Measurements from ENCODE around the gene MAN2B1.
"Not testable (repeated sequence)": the region's sequence is repeated elsewhere in the genome, so short reads cannot be mapped to it uniquely, and the experiment has no call there.

Gene MAN2B1

DNA sequence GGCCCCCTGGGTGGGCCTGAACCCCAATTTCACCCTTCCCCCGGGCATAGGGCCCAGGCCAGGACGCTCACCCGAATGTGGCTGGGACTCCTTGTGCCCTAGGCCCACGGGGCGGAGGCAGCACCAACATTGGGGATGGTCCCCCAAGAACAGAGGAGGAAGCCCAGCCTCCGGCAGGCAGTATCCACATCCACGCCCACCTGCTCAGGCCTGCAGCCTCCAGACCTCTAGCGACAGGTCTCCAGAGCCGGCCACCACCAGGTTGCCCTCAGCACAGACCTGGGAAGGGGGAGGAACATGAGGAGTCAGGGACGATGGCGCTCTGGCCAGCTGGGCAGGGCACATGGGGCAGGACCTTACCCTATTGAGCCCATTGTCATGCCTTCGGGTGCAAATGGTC lies 22.5 kb upstream of the MAN2B1 start:
- no peak for DNase-seq (ENCODE audit: low read depth)

DNA sequence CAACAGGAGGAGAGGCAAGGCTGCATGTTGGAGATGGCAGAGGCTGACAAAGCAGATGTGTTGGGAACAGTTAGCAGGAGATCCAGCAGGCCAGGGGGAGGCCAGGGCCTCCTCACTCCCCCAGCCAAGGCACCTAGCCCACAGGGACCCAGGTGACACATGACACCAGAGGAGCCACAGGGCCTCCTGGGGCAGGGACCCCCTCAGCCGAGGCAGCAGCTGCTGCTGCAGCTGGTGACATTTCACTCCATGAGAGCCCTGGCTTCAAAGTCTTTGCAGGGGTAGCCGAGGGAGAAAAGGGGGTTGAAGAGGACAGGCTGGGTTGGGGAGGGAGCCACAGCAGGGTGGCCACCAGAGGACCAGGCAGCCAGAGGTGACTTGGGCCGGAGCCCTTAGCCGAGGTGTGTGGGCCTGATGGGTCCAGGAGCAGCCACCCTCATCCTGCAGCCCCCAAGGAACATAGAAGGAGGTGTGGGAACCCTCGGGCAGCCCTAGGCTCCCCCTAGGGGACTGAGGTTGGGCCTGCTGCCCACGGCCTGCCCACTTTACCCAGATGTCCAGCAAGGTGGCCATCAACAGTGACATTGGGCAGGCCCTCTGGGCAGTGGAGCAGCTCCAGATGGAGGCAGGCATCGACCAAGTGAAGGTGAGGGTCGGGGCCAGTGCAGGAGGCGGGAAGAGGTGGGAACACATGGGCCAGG lies 21.1 kb upstream of the MAN2B1 start, which contains the start of gene GNG14:
TSS of gene GNG14 (plus strand) at position 503 of the 701 bp plus-strand sequence. CDS start at position 554, 51 bp downstream.
- no peak for DNase-seq (ENCODE audit: low read depth)

DNA sequence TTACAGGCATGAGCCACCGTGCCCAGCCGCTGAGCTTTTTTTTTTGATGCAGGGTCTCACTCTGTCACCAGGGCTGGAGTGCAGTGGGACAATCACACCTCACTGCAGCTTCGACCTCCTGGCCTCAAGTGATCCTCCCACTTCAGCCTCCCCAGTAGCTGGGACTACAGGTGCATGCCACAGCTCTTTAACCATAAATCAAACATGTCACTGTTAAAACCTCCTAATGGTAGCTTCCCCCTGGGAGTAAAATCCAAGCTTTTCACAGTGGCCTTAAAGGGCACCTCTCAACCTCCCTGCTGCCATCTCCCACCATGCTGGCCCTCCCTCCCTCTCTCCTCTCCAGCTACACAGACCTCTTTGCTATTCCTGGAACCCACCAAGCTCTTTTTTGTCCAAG lies 19.3 kb upstream of the MAN2B1 start:
- no peak for DNase-seq (ENCODE audit: low read depth)

DNA sequence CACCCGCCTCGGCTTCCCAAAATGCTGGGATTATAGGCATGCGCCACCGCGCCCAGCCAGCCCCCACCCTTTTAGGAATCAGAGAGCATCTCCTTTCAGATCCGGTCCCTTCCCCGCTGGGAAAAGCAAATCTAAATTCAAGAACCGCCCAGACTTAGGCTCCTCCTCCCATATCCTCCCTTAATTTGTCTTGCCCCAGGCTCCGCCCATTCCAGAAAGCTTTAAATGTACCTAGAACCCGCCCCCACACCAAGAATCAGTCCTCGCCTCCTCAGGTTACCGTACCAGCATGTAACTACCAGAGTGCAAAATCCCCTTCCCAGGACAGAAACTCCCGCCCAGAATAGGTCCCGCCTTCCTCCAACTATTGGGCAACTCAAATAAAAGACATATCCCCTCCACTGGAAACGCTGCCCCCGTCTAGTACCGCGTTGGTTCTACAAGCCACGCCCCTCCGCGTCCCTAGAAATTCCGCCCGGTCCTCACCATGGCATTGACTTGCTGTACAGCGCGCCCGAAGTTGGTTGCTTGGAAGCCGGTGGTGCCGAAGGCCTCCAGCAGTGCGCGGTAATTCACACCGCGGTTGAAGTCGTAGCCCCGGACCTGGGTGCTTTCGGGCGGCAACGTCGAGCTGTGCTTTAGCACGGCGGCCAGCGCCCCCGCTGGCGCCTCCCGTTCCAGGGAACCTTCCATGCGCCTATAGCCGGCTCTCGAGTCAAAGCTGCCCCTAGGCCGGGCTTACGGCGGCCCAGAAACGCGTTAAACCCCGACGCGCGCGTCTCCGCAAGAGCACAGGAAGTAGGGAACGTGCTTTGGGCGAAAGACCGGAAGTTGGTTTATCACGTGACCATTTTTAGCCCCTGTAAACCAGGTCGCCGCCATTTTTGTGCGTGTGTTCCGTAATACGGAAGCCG lies 14.8 kb upstream of the MAN2B1 start, which contains the start of gene DHPS:
TSS of gene DHPS (minus strand) at position 807 of the 914 bp plus-strand sequence. CDS start at position 693, 114 bp downstream.
- DNase-seq (ENCODE audit: low read depth), result peak; percentile 81

DNA sequence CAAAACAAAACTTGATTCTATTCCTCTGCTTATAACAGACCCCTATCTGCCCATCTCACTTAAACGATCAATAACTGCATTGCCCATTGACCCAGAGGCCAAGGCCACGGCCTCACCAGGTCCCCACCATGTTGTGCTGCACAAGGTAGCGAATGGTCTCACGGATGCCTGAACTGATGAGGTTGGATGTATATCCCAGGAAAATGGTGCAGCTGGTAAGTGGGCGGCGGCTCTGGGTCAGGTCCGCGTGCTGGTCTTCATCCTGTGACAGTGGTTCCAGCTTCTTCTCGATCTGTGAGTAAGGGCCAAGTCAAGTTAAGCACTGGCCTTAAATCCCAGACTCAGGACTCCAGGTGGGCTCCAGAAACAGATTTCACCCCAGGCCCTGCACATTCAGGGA lies 13.5 kb upstream of the MAN2B1 start:
- no peak for DNase-seq (ENCODE audit: low read depth)

DNA sequence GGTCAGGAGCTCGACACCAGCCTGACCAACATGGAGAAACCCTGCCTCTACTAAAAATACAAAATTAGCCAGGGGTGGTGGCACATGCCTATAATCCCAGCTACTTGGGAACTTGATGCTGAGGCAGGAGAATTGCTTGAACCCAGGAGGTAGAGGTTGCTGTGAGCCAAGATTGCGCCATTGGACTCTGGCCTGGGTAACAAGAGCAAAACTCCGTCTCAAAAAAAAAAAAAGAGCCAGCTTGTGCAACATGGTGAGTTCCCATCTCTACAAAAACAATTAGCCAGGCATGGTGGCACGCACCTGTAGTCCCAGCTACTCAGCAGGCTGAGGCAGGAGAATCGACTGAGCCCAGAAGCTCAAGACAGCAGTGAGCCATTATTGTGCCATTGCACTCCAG lies 11.5 kb upstream of the MAN2B1 start:
- DNase-seq (ENCODE audit: low read depth), result not testable (repeated sequence)

DNA sequence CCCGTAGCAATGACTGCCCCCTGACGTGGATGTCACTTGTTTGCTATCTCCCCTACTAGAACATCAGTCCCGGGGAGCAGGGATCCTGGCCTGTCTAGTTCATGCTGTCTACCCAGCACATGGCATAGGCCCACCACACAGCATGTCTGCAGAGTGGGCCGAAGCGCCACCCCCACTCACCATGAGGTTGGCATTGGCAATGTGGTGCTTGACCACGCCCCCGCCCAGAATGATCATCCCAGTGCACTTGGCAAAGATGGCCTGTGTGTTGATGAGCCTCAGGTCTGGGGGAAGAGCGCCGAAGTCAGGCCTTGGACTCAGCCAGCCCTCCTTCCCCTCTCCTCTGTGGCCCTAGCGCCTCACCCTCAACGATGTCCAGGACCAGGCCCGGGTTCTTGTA lies 10.4 kb upstream of the MAN2B1 start:
- no peak for DNase-seq (ENCODE audit: low read depth)

DNA sequence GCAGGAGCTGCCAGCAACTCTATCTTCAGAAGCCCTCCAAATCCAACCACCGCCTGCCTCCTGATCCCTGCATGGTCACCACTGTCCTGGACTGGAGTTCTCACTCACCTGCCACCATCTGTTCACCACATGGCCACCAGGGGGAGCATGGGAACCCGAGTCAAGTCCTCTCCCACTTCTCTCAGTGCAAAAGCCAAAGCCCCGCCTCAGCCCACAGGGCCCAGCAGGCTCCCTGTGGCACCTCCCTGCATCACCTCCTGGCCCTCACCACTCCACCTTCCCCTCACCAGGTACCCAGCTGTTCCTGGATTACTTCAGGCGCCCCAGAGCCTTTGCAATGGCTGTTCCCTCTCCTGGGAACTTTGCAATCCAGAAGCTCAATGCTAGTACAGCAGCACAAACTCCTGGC lies 9.8 kb upstream of the MAN2B1 start:
- DNase-seq (ENCODE audit: low read depth), result peak; percentile 85

DNA sequence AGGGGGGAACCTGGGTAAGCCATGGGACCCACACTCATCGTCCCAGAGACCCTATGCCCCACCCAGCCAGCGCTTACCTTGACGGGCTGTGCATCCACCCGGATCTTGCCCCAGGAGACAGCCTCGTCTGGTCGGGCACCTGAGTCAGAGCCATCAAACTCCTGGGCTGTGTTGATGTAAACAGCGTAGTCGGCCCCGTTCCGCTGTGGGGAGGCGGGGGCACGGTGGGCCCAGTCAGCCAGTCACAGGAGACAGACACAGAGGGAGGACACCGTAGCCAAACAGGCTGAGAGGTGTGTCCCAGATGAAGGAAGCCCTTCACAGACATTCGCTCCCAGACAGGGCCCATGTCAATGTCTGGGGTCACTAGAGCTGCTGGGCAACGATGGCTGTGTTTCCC lies 9.4 kb upstream of the MAN2B1 start:
- no peak for DNase-seq (ENCODE audit: low read depth)

DNA sequence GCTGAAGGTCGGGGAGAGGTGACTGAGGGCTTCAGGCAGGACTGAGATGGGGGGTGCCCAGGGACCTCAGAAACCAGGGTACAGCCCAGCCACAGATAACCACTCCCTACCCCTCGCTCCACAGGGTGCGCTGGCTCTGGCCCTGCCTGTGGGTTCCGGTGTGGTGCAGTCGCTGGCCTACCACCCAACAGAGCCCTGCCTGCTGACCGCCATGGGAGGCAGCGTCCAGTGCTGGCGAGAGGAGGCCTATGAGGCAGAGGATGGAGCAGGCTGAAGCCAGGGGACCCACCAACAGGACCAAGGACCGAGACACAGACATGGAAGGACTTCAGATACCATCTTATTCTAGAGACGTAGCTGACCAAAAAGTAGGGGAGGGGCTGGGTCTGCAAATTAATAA lies 8.9 kb upstream of the MAN2B1 start:
- DNase-seq (ENCODE audit: low read depth), result no peak

DNA sequence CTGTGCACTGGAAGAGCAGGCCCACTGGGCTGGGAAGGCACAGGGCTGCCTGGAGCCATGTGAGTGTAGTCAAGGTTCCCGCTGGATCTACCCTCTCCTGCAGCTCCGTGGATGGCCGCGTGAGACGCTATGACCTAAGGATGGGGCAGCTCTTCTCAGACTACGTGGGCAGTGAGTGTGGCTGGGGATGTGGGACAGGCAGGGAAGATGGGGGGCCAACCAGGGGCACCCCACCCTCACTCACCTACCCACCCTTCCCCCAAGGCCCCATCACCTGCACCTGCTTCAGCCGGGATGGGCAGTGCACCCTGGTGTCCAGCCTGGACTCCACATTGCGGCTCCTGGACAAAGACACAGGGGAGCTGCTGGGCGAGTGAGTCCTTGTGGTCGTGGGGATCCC lies 6.2 kb upstream of the MAN2B1 start:
- no peak for DNase-seq (ENCODE audit: low read depth)

DNA sequence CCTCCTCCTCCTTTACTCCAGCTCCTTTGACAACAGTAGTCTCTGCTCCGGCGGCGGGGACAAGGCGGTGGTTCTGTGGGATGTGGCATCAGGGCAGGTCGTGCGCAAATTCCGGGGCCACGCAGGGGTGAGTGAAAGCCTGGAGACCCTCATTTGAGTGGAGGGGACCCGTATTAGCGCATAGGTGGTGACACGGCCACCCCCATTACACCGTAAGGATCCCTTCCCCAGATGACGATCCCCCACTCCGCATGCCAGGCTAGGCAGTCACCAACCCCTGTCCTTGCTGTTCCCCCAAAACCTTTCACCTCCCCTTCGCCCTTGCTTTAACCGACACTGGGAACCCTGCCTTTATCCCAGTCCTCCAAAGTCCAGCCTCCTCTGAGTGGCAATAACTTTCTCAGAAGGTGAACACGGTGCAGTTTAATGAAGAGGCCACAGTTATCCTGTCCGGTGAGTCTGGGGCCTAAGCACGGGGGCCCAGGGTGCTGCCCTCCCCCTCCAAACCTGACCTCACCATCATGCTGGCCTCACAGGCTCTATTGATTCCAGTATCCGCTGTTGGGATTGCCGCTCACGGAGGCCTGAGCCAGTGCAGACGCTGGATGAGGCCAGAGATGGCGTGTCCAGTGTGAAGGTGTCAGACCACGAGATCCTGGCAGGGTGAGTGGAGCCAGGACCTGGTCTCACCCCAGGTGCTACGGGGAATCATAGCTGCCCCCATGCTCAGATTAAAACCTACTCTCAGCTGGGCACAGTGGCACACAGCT lies 3.8 kb upstream of the MAN2B1 start:
- DNase-seq (ENCODE audit: low read depth), result no peak

DNA sequence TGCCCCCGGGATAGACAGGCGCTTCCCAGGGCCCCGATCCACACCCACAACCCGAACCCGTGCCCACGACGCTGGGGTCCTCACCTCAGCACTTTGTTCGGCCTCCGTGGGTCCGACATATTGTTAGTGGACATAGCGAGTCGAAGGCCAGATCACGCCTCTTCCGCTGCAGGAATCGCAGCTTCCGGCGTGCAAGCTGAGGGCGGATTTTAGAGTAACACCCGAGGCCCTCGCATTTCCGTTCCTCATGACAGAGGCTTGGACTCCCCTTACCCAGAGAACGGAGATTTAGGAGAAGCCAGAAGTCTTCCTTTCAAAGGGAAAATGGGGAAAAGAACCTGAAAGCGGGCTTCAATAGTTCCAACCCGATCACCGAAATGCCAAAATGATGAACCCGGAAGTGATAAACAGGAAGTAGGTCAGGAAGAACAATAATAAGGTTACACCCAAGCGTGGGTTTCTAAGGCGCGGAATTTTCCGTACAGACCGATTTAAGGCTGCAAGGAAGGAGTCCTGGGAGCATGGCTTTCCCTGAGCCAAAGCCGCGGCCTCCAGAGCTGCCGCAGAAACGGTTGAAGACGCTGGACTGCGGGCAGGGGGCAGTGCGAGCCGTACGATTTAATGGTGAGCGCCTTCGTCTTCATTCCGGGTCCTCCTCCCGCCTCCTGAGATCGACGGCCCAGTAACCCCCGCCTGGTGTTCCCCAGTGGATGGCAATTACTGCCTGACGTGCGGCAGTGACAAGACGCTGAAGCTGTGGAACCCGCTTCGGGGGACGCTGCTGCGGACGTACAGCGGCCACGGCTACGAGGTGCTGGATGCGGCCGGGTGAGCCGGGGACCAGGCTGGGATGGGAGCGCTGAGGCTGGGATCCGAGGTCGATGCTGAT lies 3.0 kb upstream of the MAN2B1 start:
- peak; percentile 68 for DNase-seq (ENCODE audit: low read depth)

DNA sequence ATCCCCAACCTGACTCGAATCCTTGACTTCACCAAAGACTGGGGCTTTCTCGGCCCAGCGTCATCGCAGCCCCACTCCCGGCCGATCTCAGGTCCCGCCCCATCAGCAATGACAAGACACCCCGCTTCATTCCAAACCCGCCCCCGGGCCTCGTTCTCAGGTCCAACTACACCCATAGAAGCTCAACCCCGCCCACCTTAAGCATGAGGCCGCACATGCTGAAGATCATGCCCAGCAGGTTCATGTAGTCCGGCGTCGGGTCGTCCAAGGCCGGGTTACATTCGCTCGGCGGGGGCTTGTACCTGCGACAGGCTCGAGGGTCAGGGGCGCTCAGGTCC lies 2.4 kb upstream of the MAN2B1 start:
- DNase-seq (ENCODE audit: low read depth), result peak; percentile 45

DNA sequence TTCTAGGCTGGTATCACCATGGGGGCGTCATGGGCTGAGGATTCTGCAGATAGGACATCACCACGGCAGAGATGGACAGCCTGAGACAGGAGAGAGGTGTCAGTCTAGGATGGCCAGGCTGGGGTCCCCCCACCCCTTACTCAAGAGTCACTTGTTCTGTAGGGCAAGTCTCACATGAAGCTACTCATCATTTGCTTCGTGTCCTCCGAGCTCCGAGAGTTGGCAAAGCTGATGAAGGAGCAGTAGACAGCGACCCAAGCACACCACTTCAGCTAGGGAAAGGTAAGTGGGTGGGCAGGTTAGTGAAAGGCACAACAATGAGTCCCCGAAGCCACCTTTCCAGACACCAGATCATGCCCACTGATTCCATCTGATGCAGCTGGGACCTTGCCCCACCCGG lies 1.8 kb upstream of the MAN2B1 start:
- DNase-seq (ENCODE audit: low read depth), result no peak

DNA sequence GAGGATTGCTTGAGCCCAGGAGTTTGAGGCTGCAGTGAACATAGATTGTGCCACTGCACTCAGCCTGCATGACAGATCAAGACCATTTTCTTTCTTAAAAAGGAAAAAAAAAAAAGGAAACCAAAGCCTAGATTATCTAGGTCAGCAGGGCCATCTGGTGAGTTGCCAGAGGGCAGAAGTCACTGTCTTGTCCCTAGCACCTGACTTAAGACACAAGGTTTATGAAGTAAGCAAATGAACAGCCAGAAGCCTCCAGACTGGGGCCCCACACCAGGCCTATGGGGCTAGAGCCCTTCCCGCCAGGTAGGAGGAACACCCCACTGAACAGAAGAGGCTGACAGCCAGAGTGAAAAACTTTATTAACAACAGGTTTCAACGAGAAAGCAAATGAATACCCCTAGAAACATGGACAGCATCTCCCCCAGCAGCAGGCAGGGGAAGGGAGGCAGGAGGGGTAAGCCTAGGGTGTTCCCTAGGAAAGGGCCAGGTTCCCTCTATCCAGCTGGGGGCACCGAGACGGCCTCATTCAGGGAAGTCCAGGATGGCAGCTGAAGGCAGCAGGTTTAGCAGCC lies 1.3 kb upstream of the MAN2B1 start:
- DNase-seq (ENCODE audit: low read depth), result no peak

DNA sequence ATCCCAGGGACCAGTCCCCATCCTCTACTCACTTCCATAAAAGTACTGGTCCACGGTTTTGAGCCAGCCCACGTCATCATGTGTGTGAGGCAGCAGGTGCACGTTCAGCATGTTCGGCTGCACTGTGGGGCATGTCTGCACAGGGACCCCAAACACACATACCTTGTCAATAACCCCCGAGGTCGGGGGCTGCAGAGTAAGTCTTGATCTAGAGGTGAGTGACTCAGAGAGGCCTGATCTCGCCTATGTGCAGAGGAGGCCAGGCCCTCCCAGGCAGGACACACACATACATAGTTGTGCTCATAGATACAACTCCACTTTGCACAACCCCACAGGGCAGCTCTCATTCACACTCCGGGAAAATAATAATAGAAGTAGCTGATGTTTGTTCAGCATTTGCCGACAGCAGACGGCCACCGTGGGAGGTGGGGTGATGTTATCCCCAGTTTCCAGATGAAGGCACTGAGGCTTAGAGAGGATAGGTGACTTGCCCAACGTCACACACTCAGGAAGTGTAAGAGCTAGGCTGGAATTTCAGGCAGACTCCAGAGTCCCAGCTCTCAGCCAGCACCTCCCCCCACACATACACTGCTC lies 774 bp downstream of the MAN2B1 start:
- DNase-seq (ENCODE audit: low read depth), result no peak

DNA sequence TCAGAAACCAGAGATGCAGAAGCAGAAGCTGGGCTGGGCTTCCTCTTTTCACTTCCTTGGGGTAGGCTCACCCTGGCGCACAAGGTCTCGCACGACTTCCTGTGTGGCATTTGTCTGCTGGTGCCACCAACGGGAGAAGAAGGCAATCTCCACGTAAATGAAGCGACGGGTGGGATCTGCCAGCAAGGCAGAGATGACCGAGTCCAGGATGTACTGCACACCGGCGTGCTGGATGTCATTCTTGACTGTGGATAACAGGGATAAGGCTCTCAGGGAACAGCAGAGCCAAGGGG lies 1.3 kb downstream of the MAN2B1 start:
- DNase-seq (ENCODE audit: low read depth), result no peak

DNA sequence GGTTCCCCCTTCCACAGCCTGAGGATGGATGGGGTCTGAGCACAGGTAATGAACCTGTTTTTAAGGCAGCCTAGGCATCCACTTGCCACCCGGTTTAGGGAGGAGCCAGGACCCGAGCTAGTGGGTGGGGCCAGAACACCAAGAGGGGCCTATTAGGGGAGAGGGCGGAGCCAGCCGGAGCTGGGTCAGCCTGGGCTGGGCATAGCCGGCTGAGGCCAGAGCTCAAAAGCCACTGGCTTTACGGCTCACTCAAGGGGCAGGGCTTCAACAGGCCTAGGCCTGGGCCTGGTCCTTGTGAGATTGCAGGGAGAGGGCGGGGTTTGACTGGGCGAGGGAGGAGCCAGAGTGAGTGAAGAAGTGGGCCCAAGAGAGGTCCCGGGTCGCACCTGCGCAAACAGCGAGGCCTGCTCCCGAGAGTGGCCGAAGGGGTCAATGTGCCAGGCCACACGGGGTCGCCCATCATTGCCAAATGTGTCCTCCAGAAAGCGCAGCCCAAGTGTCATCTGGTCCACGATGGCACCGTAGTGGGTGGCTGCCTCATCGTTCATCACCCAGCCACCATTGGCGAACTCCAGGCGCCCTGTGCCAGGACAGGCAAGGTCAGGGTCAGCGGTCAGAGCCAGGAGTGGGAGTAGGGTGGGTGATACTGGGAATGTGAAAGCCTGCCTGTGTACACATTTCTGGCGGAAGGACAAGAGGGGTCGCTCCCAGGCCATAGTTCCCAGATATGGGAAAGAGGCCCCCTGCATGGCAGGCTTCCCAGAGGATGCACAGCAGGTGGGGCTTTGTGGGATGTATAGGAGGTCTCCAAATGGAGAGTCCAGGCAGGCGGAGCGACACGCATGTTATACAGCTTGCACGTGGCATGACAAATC lies 1.9 kb downstream of the MAN2B1 start:
- DNase-seq (ENCODE audit: low read depth), result no peak

DNA sequence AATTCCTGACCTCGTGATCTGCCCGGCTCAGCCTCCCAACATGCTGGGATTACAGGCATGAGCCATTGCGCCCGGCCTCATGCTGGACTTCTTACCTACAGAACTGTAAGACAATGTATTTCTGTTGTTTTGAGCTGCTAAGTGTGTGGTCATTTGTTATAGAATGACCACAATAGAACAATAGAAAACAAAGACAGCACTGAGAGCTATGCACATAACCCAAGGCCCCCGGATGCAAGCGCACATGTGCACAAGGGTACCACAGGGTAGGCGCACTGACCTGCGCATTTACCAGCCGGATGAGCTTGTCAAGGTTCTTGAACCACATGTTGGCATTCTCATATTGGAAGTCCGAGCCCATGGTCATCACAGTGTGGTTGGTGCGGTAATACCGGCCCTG lies 5.6 kb downstream of the MAN2B1 start:
- DNase-seq (ENCODE audit: low read depth), result no peak
